PFSK-1 (cell line): ENCODE data around the gene FSTL4.

Experiments used
- FOXP2 ChIP-seq: optimal IDR thresholded peaks from 2 replicates; pipeline ENCODE3; 2011; ENCODE audit warnings: borderline replicate concordance, control low read depth, inconsistent platforms; ENCODE audit not compliant: insufficient read depth; ENCODE audit errors: extremely low read length, extremely low read depth
- POLR2AphosphoS5 ChIP-seq: IDR thresholded peaks from 2 replicates; pipeline ENCODE4 v1.6.1; 2012; ENCODE audit warnings: low read depth, mild to moderate bottlenecking, control low read depth, low read length, moderate library complexity
- SIN3A ChIP-seq: IDR thresholded peaks from 2 replicates; pipeline ENCODE4 v1.6.1; 2012; ENCODE audit warnings: mild to moderate bottlenecking, low read length, moderate library complexity, borderline replicate concordance; ENCODE audit not compliant: insufficient read depth
- TAF1 ChIP-seq: IDR thresholded peaks from 2 replicates; pipeline ENCODE4 v1.6.1; 2012; ENCODE audit warnings: low read length, control low read depth, borderline replicate concordance; ENCODE audit not compliant: insufficient read depth
- TF ChIP-seq, protein P1 (sequence below), 2 experiments: IDR thresholded peaks; 2 replicates each; pipeline versions ENCODE4 v1.6.1 to v1.8.0; 2011 to 2012; ENCODE audit warnings: low read depth in 2 of 2, low read length in 2 of 2, control low read depth in 1 of 2, inconsistent platforms in 1 of 2, mild to moderate bottlenecking in 1 of 2, moderate library complexity in 1 of 2; ENCODE audit not compliant: insufficient read depth in 1 of 2

GRCh38 chr5:133589286-133589685 lies 23.1 kb downstream of the FSTL4 start:
- TF ChIP-seq POLR2AphosphoS5 (no peak), SIN3A (no peak), TAF1 (no peak), FOXP2 (no peak)
- TF ChIP-seq, protein P1, sequence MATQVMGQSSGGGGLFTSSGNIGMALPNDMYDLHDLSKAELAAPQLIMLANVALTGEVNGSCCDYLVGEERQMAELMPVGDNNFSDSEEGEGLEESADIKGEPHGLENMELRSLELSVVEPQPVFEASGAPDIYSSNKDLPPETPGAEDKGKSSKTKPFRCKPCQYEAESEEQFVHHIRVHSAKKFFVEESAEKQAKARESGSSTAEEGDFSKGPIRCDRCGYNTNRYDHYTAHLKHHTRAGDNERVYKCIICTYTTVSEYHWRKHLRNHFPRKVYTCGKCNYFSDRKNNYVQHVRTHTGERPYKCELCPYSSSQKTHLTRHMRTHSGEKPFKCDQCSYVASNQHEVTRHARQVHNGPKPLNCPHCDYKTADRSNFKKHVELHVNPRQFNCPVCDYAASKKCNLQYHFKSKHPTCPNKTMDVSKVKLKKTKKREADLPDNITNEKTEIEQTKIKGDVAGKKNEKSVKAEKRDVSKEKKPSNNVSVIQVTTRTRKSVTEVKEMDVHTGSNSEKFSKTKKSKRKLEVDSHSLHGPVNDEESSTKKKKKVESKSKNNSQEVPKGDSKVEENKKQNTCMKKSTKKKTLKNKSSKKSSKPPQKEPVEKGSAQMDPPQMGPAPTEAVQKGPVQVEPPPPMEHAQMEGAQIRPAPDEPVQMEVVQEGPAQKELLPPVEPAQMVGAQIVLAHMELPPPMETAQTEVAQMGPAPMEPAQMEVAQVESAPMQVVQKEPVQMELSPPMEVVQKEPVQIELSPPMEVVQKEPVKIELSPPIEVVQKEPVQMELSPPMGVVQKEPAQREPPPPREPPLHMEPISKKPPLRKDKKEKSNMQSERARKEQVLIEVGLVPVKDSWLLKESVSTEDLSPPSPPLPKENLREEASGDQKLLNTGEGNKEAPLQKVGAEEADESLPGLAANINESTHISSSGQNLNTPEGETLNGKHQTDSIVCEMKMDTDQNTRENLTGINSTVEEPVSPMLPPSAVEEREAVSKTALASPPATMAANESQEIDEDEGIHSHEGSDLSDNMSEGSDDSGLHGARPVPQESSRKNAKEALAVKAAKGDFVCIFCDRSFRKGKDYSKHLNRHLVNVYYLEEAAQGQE (IDR thresholded peaks at IDR 0.05; ENCODE audit: insufficient read depth in 1 of 2, low read depth in 2 of 2, low read length in 2 of 2): no peak
